Heart right ventricle (tissue), 16 donors: Measurements from ENCODE around the gene STARD7. TPM values are rescaled to one million over a fixed set of nuclear protein-coding genes. Genes with fewer than 3 reads are reported as not detected.
"Not testable (repeated sequence)": the region's sequence is repeated elsewhere in the genome, so short reads cannot be mapped to it uniquely, and the experiment has no call there.

Source experiments
- ATAC-seq, 8 donors: fragments of 200-7000 bp; cut with Tn5 transposase; one replicate each; pipeline ENCODE4 v1.9.1; 2020; ENCODE audit warnings: mild to moderate bottlenecking in 8 of 8, moderate library complexity in 8 of 8, moderate number of reproducible peaks in 1 of 8
- DNase-seq, 2 donors: peaks; one replicate each; pipeline ENCODE4 v3.0.0-alpha.2; 2020
- H3K27ac ChIP-seq, 10 donors: fragments of 200-600 bp; sonication (generic) in 2 of 10; one replicate each; pipeline versions ENCODE4 v1.5.0 to v1.8.0; 2020 to 2022; ENCODE audit warnings: mild to moderate bottlenecking in 3 of 10
- H3K27me3 ChIP-seq, 7 donors: fragments of 200-600 bp; one replicate each; pipeline ENCODE4 v1.8.0; 2021 to 2022; ENCODE audit warnings: mild to moderate bottlenecking in 2 of 7
- H3K36me3 ChIP-seq, 9 donors: fragments of 200-600 bp; sonication (generic) in 1 of 9; one replicate each; pipeline versions ENCODE4 v1.5.0 to v1.8.0; 2020 to 2022; ENCODE audit warnings: mild to moderate bottlenecking in 2 of 9
- H3K4me1 ChIP-seq, 9 donors: fragments of 200-600 bp; sonication (generic) in 1 of 9; one replicate each; pipeline versions ENCODE4 v1.5.0 to v1.8.0; 2020 to 2022; ENCODE audit warnings: mild to moderate bottlenecking in 4 of 9
- H3K4me3 ChIP-seq, 10 donors: fragments of 200-600 bp; sonication (generic) in 2 of 10; one replicate each; pipeline versions ENCODE4 v1.5.0 to v1.8.0; 2020 to 2022; ENCODE audit warnings: mild to moderate bottlenecking in 7 of 10, moderate library complexity in 2 of 10
- H3K9me3 ChIP-seq, 11 donors: fragments of 200-600 bp in 10 of 11; sonication (generic) in 2 of 11; one replicate each; pipeline versions ENCODE4 v1.5.0 to v1.8.0; 2013 to 2022; ENCODE audit warnings: mild to moderate bottlenecking in 2 of 11, control low read depth in 1 of 11, moderate library complexity in 1 of 11
- WGBS, 2 donors: extraction: QIAGEN DNeasy Blood & Tissue Kit; methylation state at CpG; one replicate each; pipeline ENCODE4 v1.1.7; 2013; ENCODE audit warnings: inconsistent platforms in 1 of 2; 5-methylcytosine and 5-hydroxymethylcytosine counted together
- intact Hi-C, 10 donors: fragments of 100-400 bp; cut with DNase I; formaldehyde crosslinking; loops; one replicate each; pipeline versions ENCODE4 v1.11.1 to v1.14.2; 2022
- polyA plus RNA-seq, 2 donors: library from polyadenylated mRNA; stranded (reverse); fragments of 200-250 nt; gene quantifications; one replicate each; pipeline ENCODE4 v1.2.3, GENCODE V29; 2013
- total RNA-seq, 10 donors: library from RNA; stranded (reverse); fragmentation: NEBNext Ultra II Directional in 3 of 10; extraction: Animal tissue kit (Norgen Biotek cat#: 25700) in 3 of 10; gene quantifications; one replicate each; pipeline versions ENCODE4 v1.2.1 to v1.2.4, GENCODE V29; 2021 to 2023
- TF ChIP-seq, protein P1 (sequence below), 9 donors: fragments of 200-600 bp; sonication (generic) in 2 of 9; IDR thresholded peaks; one replicate each; pipeline versions ENCODE4 v1.5.0 to v1.8.0; 2021 to 2022; ENCODE audit warnings: antibody characterized with exemption in 9 of 9, mild to moderate bottlenecking in 5 of 9, moderate library complexity in 1 of 9
- donor health status: Arrhythmogenic right ventricular cardiomyopathy.
- donor health status: ischemic (EF 13 %, LVEDD 7.1; RV severe dilation, severe dysfunction).
- donor health status: healthy with polysubstance abuse.
- donor health status: DM: no; HTN: yes; CAD: no.
- donor health status: DM: no; HTN: no; CAD: no.
- donor health status: ischemic (EF 25% LVEDD 6.9; RV normal size, moderate dysfunction).
- donor health status: ischemic (EF 25% LVEDD 5.7; RV mildly dilated, moderate dysfunction).
- donor health status: healthy.
- donor health status: DM: yes; HTN: yes; CAD: no.
- donor health status: Ischemic cardiomyopathy.
- donor health status: ischemic (EF 35%, LVEDD 5.7; RV mildly dilated, moderate dysfunction).
- donor health status: nonischemic (EF 11% LVEDD 7.7; RV severe dilation, severe dysfunction).
- donor health status: DM: yes; HTN: yes; CAD: no.
- donor health status: PGD.
- donor health status: ischemic (EF 29% LVEDD 5.4; RV normal size, mild dysfunction).
- donor health status: nonischemic (EF 23%, LVEDD 6.1; RV moderate dilation, normal function).

Gene STARD7
- total and polyA plus RNA-seq, 12 donors, result 50.8 to 397 (median 191) TPM

DNA sequence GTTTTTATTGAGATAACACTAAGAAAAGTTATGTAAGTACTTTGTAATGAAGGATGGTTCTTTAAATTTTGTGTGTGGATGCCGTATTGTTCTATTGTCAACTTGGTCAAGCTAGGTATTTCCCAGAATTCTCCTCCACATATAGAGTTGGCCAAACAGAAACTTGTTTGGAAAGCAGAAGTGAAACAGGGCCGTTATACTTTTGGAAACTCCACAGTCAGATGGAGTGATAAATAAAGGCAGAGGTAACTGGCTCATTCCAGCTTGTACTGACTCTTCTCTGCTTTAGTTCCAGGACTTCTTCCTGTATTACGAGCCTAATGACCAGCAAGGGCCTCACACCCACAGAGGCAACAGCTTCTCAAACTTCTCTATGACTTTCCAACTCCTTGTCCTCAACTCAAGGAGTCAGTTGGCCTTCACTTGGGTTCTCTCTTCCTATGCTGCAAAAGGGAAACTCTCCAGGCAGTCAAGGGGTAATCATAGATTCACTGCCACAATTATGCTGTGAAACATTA is 16.4 kb upstream of the STARD7 start:
- H3K9me3 ChIP-seq, result peaks cover 0 to 9% (median 0%) of the 10 kb centered on the region in 11 donors
- H3K4me3 ChIP-seq, result no peak overlapping the region
- intact Hi-C loops, result no loop called here
- TF ChIP-seq, protein P1, sequence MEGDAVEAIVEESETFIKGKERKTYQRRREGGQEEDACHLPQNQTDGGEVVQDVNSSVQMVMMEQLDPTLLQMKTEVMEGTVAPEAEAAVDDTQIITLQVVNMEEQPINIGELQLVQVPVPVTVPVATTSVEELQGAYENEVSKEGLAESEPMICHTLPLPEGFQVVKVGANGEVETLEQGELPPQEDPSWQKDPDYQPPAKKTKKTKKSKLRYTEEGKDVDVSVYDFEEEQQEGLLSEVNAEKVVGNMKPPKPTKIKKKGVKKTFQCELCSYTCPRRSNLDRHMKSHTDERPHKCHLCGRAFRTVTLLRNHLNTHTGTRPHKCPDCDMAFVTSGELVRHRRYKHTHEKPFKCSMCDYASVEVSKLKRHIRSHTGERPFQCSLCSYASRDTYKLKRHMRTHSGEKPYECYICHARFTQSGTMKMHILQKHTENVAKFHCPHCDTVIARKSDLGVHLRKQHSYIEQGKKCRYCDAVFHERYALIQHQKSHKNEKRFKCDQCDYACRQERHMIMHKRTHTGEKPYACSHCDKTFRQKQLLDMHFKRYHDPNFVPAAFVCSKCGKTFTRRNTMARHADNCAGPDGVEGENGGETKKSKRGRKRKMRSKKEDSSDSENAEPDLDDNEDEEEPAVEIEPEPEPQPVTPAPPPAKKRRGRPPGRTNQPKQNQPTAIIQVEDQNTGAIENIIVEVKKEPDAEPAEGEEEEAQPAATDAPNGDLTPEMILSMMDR (IDR thresholded peaks at IDR 0.05), result no peak
- ATAC-seq, result peak in 4 of 8 donors; percentile 11 to 28 (median 27)
- DNase-seq, result no peak
- peaks cover 0 to 5% (median 0%) of the 10 kb centered on the region in 9 donors for H3K36me3 ChIP-seq
- peaks cover 0 to 27% (median 0%) of the 10 kb centered on the region in 9 donors for H3K4me1 ChIP-seq
- WGBS, 2 donors, result 70 to 73% methylated on average over 3 of the region's 3 CpGs
- H3K27ac ChIP-seq, result peak overlapping the region in 2 of 10 donors; percentile 3 to 78
- H3K27me3 ChIP-seq, result no peaks in the 10 kb centered on the region

GRCh38 chr2:96221106-96221505 is 12.5 kb upstream of the STARD7 start:
- H3K4me3 ChIP-seq, H3K36me3 ChIP-seq, DNase-seq, ATAC-seq, H3K27me3 ChIP-seq, intact Hi-C loops, H3K27ac ChIP-seq, H3K9me3 ChIP-seq: not testable (repeated sequence)
- WGBS, 2 donors, result 86 to 87% methylated on average over 1 of the region's 1 CpG
- peaks cover 0 to 27% (median 0%) of the 10 kb centered on the region in 9 donors for H3K4me1 ChIP-seq

DNA sequence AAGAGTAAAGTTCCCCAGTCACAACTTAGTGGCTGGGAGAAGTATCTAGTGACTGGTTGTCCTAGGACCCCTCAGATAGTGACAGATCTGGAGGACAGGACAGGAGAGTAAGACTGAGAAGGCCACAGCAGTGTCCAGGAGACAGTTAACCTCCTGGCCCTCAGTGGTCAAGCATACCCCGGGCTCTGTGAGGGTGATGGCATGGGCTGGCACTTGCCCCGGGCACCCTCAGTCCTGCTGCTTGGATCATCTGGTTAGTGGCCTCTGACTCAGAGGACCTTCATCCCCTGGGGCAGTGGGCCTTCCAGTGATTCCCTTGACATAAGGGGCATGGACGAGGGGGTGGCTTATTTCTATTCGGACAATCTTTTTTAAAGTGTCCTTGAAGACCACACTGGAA is 11.3 kb upstream of the STARD7 start:
- intact Hi-C loops, H3K36me3 ChIP-seq, H3K4me3 ChIP-seq, ATAC-seq, DNase-seq, H3K27me3 ChIP-seq, H3K9me3 ChIP-seq, H3K27ac ChIP-seq: not testable (repeated sequence)
- peaks cover 0 to 19% (median 0%) of the 10 kb centered on the region in 9 donors for H3K4me1 ChIP-seq
- 80 to 87% methylated on average over 4 of the region's 4 CpGs for WGBS, 2 donors

- Histone ChIP-seq H3K4me3 (no peak overlapping the region), H3K36me3 (peaks cover 0 to 2% (median 0%) of the 10 kb centered on the region in 9 donors), H3K27me3 (no peaks in the 10 kb centered on the region), H3K9me3 (peaks cover 0 to 9% (median 0%) of the 10 kb centered on the region in 11 donors), H3K27ac (no peak overlapping the region), H3K4me1 (peaks cover 0 to 17% (median 0%) of the 10 kb centered on the region in 9 donors)
- 94% methylated on average over 13 of the region's 13 CpGs for WGBS, 2 donors
- DNase-seq, result no peak
- intact Hi-C loops, result no loop called here
- TF ChIP-seq, protein P1 (IDR thresholded peaks at IDR 0.05), result no peak
- no peak for ATAC-seq
Observed at GRCh38 chr2:96218508-96219131, 10.0 kb upstream of the STARD7 start.

GRCh38 chr2:96214554-96214953 is 5.9 kb upstream of the STARD7 start:
- Histone ChIP-seq H3K4me1 (peaks cover 0 to 10% (median 6%) of the 10 kb centered on the region in 9 donors), H3K27me3 (no peaks in the 10 kb centered on the region), H3K27ac (peak overlapping the region in 1 of 10 donors; percentile 6), H3K36me3 (peaks cover 0 to 4% (median 0%) of the 10 kb centered on the region in 9 donors), H3K4me3 (no peak overlapping the region), H3K9me3 (no peaks in the 10 kb centered on the region)
- ATAC-seq (no peak), DNase-seq (no peak)
- 88 to 89% methylated on average over 4 of the region's 4 CpGs for WGBS, 2 donors
- TF ChIP-seq, protein P1 (IDR thresholded peaks at IDR 0.05), result no peak
- intact Hi-C loops, result loop anchor here in 2 of 10 donors (5.0 kb wide), 2 partner anchors 38 to 48 kb away; no protein-coding TSS in a partner anchor
